DMS153 (cell line): Measurements from ENCODE around the gene KDM4C.
"Not testable (repeated sequence)": the region's sequence is repeated elsewhere in the genome, so short reads cannot be mapped to it uniquely, and the experiment has no call there.

Experiments
- DNase-seq: peaks from one replicate; lab custom pipeline; 2025; lab: John Stamatoyannopoulos, UW

Gene KDM4C

GRCh38 chr9:6975198-6975597 lies 217.4 kb downstream of the KDM4C start:
- no peak for DNase-seq

- no peak for DNase-seq
These were observed 220.0 kb downstream of the KDM4C start for GRCh38 chr9:6977761-6978160.

- no peak for DNase-seq
These were observed 220.8 kb downstream of the KDM4C start for GRCh38 chr9:6978591-6978990.

- DNase-seq, result no peak
These were observed 227.3 kb downstream of the KDM4C start for GRCh38 chr9:6984941-6985578.

GRCh38 chr9:6986141-6986815 lies 228.5 kb downstream of the KDM4C start:
- DNase-seq, result no peak

GRCh38 chr9:6987381-6987780 lies 229.6 kb downstream of the KDM4C start:
- no peak for DNase-seq

GRCh38 chr9:6991418-6991817 lies 233.6 kb downstream of the KDM4C start:
- no peak for DNase-seq

- DNase-seq, result no peak
These were observed 238.5 kb downstream of the KDM4C start for GRCh38 chr9:6996061-6996854.

- DNase-seq, result no peak
These were observed 239.6 kb downstream of the KDM4C start for GRCh38 chr9:6997330-6997729.

GRCh38 chr9:6999794-7000193 lies 242.0 kb downstream of the KDM4C start:
- no peak for DNase-seq

- no peak for DNase-seq
These were observed 243.8 kb downstream of the KDM4C start for GRCh38 chr9:7001571-7001970.

- no peak for DNase-seq
These were observed 246.1 kb downstream of the KDM4C start for GRCh38 chr9:7003861-7004260.

GRCh38 chr9:7006417-7006816 lies 248.6 kb downstream of the KDM4C start:
- DNase-seq, result no peak

- no peak for DNase-seq
These were observed 250.6 kb downstream of the KDM4C start for GRCh38 chr9:7008411-7008810.

GRCh38 chr9:7009065-7009464 lies 251.3 kb downstream of the KDM4C start:
- no peak for DNase-seq

- DNase-seq, result no peak
These were observed 253.8 kb downstream of the KDM4C start for GRCh38 chr9:7011395-7012067.

- DNase-seq, result no peak
These were observed 270.2 kb downstream of the KDM4C start for GRCh38 chr9:7027996-7028395.

GRCh38 chr9:7028591-7028990 lies 270.8 kb downstream of the KDM4C start:
- DNase-seq, result no peak

GRCh38 chr9:7030943-7031342 lies 273.2 kb downstream of the KDM4C start:
- not testable (repeated sequence) for DNase-seq

- DNase-seq, result no peak
These were observed 275.6 kb downstream of the KDM4C start for GRCh38 chr9:7033076-7034045.

- no peak for DNase-seq
These were observed 279.4 kb downstream of the KDM4C start for GRCh38 chr9:7037176-7037575.
